ENCODE measurements around the gene NR3C1.

NR3C1 gene

DNA sequence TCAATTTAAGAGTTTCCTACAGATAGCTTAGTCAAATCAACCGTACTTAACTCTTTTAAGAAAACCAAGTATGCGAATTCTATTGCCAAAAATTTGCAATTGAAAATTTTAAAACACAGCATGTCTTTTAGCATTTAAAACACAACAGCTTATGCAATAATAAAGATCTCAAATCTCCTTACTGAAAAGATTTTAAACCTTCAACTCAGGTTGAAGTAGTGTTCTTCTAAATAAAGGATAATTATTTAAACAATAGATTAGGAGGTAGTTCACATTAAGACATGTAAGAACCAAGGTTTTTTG, 5.5 kb downstream of the NR3C1 start:
- TF ChIP-seq ZFP30 (CRISPR knock-in tag; IDR thresholded peaks at IDR 0.05), result no peak
- no peak for ATAC-seq

- TF ChIP-seq TSHZ2 (CRISPR knock-in tag; IDR thresholded peaks at IDR 0.05), result no peak
- no peak for TF ChIP-seq BACH2 (CRISPR knock-in tag; IDR thresholded peaks at IDR 0.05; ENCODE audit: borderline replicate concordance)
- TF ChIP-seq ISL1 (CRISPR knock-in tag; IDR thresholded peaks at IDR 0.05), result peak; percentile 44; the same call in 1 of the 2 replicates
- TF ChIP-seq ZNF8 (CRISPR knock-in tag; IDR thresholded peaks at IDR 0.05), result no peak
- TF ChIP-seq OSR1 (CRISPR knock-in tag; IDR thresholded peaks at IDR 0.05), result no peak
- no peak for TF ChIP-seq ESRRG (CRISPR knock-in tag; IDR thresholded peaks at IDR 0.05)
- no peak for TF ChIP-seq GLIS3 (CRISPR knock-in tag; IDR thresholded peaks at IDR 0.05)
- ATAC-seq, result no peak
These were observed 6.0 kb downstream of the NR3C1 start for GRCh38 chr5:143397302-143398052.

- ATAC-seq, result no peak
- no peak for TF ChIP-seq ZFP3 (CRISPR knock-in tag; IDR thresholded peaks at IDR 0.05)
- TF ChIP-seq ZC3H10 (CRISPR knock-in tag; IDR thresholded peaks at IDR 0.05), result no peak
- no peak for TF ChIP-seq BACH2 (CRISPR knock-in tag; IDR thresholded peaks at IDR 0.05; ENCODE audit: borderline replicate concordance)
- no peak for TF ChIP-seq ZNF70 (CRISPR knock-in tag; IDR thresholded peaks at IDR 0.05)
- TF ChIP-seq SNAI2 (CRISPR knock-in tag; IDR thresholded peaks at IDR 0.05), result no peak
- no peak for TF ChIP-seq TOX (CRISPR knock-in tag; IDR thresholded peaks at IDR 0.05; ENCODE audit: borderline replicate concordance)
- TF ChIP-seq ARNTL (CRISPR knock-in tag; IDR thresholded peaks at IDR 0.05; ENCODE audit: borderline replicate concordance, low read depth), result no peak
- TF ChIP-seq ZNF565 (CRISPR knock-in tag; conservative IDR thresholded peaks at IDR 0.05; ENCODE audit: low read depth), result no peak
- TF ChIP-seq ZFP30 (CRISPR knock-in tag; IDR thresholded peaks at IDR 0.05), result no peak
- no peak for TF ChIP-seq CSDC2 (CRISPR knock-in tag; IDR thresholded peaks at IDR 0.05)
- no peak for TF ChIP-seq PPARA (CRISPR knock-in tag; IDR thresholded peaks at IDR 0.05; ENCODE audit: borderline replicate concordance)
- no peak for TF ChIP-seq TSHZ2 (CRISPR knock-in tag; IDR thresholded peaks at IDR 0.05)
- no peak for TF ChIP-seq OSR1 (CRISPR knock-in tag; IDR thresholded peaks at IDR 0.05)
- no peak for TF ChIP-seq ESRRG (CRISPR knock-in tag; IDR thresholded peaks at IDR 0.05)
- no peak for TF ChIP-seq TCF4 (CRISPR knock-in tag; IDR thresholded peaks at IDR 0.05; ENCODE audit: borderline replicate concordance)
These were observed 7.0 kb downstream of the NR3C1 start for GRCh38 chr5:143396353-143396940.

DNA sequence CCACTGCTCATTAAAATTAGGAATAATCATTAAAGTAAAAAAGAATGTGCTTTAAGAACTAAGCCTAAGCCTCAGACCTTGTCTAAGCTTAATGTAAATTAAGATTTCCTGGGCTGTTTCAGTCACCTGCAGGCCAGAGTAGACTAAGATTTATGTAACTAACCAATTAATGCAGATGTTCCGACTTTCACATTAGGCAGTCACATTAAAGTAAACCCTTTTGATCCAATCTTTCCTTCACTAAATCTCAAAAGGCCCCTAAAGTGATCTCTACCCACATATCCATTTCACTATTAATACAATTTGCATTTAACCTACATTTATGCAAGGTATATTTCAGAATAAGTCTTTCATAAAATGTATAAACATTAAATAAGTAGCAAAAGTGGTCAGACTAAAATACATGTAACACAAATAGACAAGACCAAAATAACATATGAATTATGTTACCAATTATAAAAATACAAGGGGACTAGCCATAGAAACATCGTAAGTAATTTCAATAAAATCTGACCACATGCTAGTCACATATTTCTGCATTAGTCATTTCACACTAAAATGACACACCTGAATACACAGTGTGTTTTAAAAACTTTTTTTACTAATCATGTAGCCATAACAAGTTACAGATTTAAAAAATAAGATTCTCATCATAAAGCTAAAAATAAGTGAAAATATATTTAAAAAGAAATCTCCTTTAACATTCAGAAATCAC, 7.7 kb downstream of the NR3C1 start:
- ATAC-seq, result no peak
- no peak for TF ChIP-seq ZNF565 (CRISPR knock-in tag; conservative IDR thresholded peaks at IDR 0.05; ENCODE audit: low read depth)
- TF ChIP-seq ZC3H10 (CRISPR knock-in tag; IDR thresholded peaks at IDR 0.05), result no peak
- TF ChIP-seq OSR1 (CRISPR knock-in tag; IDR thresholded peaks at IDR 0.05), result no peak
- no peak for TF ChIP-seq POU6F1 (CRISPR knock-in tag; IDR thresholded peaks at IDR 0.05; ENCODE audit: borderline replicate concordance, low read depth)
- TF ChIP-seq, protein P1, sequence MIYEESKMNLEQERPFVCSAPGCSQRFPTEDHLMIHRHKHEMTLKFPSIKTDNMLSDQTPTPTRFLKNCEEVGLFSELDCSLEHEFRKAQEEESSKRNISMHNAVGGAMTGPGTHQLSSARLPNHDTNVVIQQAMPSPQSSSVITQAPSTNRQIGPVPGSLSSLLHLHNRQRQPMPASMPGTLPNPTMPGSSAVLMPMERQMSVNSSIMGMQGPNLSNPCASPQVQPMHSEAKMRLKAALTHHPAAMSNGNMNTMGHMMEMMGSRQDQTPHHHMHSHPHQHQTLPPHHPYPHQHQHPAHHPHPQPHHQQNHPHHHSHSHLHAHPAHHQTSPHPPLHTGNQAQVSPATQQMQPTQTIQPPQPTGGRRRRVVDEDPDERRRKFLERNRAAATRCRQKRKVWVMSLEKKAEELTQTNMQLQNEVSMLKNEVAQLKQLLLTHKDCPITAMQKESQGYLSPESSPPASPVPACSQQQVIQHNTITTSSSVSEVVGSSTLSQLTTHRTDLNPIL (CRISPR knock-in tag; IDR thresholded peaks at IDR 0.05; ENCODE audit: low read depth), result no peak
- TF ChIP-seq ARNTL (CRISPR knock-in tag; IDR thresholded peaks at IDR 0.05; ENCODE audit: borderline replicate concordance, low read depth), result no peak
- TF ChIP-seq ZNF8 (CRISPR knock-in tag; IDR thresholded peaks at IDR 0.05), result no peak
- no peak for TF ChIP-seq PPARA (CRISPR knock-in tag; IDR thresholded peaks at IDR 0.05; ENCODE audit: borderline replicate concordance)

Measured in SK-N-SH treated with all-trans-retinoic acid at 6 μM for 48 hours (cell line).